Keratinocyte (primary cell): Measurements from ENCODE around the gene PPP1R12A.

ENCODE experiments used
- EZH2 ChIP-seq: IDR thresholded peaks from one replicate; pipeline ENCODE4 v1.6.1; 2012; ENCODE audit warnings: inconsistent platforms, mild to moderate bottlenecking, low read length, moderate library complexity
- TF ChIP-seq, protein P1 (sequence below), 3 experiments: IDR thresholded peaks in 1 of 3; conservative IDR thresholded peaks in 1 of 3; optimal IDR thresholded peaks in 1 of 3; 2 replicates in 2 of 3; 3 replicates in 1 of 3; pipeline versions ENCODE3 to v1.5.1; 2011; ENCODE audit warnings: low read length in 3 of 3, mild to moderate bottlenecking in 3 of 3, moderate library complexity in 2 of 3, control low read depth in 1 of 3, inconsistent platforms in 1 of 3; ENCODE audit not compliant: insufficient read depth in 2 of 3; ENCODE audit errors: extremely low read depth in 1 of 3

GRCh38 chr12:79919762-79920161 lies 15.1 kb downstream of the PPP1R12A start:
- no peak for TF ChIP-seq EZH2
- TF ChIP-seq, protein P1, sequence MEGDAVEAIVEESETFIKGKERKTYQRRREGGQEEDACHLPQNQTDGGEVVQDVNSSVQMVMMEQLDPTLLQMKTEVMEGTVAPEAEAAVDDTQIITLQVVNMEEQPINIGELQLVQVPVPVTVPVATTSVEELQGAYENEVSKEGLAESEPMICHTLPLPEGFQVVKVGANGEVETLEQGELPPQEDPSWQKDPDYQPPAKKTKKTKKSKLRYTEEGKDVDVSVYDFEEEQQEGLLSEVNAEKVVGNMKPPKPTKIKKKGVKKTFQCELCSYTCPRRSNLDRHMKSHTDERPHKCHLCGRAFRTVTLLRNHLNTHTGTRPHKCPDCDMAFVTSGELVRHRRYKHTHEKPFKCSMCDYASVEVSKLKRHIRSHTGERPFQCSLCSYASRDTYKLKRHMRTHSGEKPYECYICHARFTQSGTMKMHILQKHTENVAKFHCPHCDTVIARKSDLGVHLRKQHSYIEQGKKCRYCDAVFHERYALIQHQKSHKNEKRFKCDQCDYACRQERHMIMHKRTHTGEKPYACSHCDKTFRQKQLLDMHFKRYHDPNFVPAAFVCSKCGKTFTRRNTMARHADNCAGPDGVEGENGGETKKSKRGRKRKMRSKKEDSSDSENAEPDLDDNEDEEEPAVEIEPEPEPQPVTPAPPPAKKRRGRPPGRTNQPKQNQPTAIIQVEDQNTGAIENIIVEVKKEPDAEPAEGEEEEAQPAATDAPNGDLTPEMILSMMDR (optimal IDR thresholded peaks at IDR 0.05 in 1 of 3, IDR thresholded peaks at IDR 0.05 in 1 of 3, conservative IDR thresholded peaks at IDR 0.05 in 1 of 3; ENCODE audit: extremely low read depth in 1 of 3, insufficient read depth in 2 of 3, low read length in 3 of 3), result no peak
